ENCODE data around the gene TRPM4. TPM values are rescaled to one million over a fixed set of nuclear protein-coding genes. Genes with fewer than 3 reads are reported as not detected.

TRPM4 gene
- total and polyA plus RNA-seq, 10 of the 15 experiments (the other 5 are each of a cell fraction or from before 2014, with no cell fraction given), result 0.10 to 0.64 (median 0.15) TPM; not detected in 7

DNA sequence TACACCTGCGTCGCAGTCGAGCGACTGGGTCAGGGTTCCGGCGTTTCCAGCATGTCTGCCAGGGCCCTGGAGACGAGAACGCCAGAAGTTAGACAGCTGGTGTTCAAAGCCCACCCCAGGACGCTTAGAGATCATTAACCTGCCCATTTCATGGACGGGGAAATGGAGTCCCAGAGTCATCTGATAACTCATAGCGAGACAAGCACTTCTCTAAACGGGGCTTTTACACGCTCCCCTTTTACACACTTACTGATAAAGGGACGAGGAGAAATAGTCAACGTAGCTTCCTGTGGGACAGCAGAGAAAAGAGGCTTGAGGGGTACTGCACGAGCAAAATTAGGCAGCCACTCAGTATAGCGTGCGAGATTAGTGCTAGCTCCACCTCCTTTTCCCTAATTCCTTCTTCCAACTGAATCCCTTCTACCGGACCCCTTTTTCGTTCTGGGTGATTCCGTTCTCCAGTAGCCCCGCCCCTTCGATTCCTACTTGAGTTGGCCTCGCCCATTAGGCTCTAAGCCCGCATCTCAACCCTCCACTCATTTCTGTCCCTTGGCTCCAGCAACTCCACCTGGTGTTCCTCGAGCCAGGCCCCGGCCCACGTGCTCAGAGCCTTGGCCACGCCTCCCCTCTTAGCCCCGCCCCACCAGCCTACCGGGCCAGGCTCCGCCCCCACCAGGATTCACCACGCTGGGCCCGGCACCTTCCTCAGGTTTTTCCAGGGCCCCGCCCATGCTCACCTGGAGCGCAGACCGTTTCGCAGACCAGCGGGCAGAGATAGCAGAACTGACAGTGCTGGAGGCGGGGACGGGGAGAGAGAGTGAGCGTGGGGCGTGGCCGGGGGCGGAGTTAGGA, 6.1 kb upstream of the TRPM4 start:
- ChIA-PET POLR2A (interaction anchor here (0.5 kb wide), 1 partner anchor 34 kb away, joined by 6 read pairs; no protein-coding TSS in a partner anchor), RAD21 (ENCODE audit: unreplicated experiment) (interaction anchor here (1.1 to 1.6 kb wide), 2 partner anchors 24 to 158 kb away, joined by 3 to 5 read pairs; partner anchors contain the start of gene RUVBL2), SMC1A (ENCODE audit: uncharacterized antibody, unreplicated experiment) (interaction anchor here (1.2 kb wide), 1 partner anchor 47 kb away, joined by 4 read pairs; no protein-coding TSS in a partner anchor), CTCF (interaction anchor here (0.8 to 1.9 kb wide), 3 partner anchors 47 to 57 kb away, joined by 3 to 7 read pairs (median 5); no protein-coding TSS in a partner anchor)
- Histone ChIP-seq H3K4me2 (ENCODE audit: control insufficient read depth, insufficient read depth) (0 out of 2 replicates have a peak overlapping the region, but pooled peaks have one; percentile 12), H3K9ac (ENCODE audit: control insufficient read depth, insufficient read depth, low read length) (no peak overlapping the region), H3K27me3 (replicated peaks in 1 of 2; ENCODE audit: control insufficient read depth in 2 of 2, insufficient read depth in 2 of 2, low read length in 1 of 2) (peaks cover 6 to 22% of the 10 kb centered on the region in 2 experiments), H3K4me1 (ENCODE audit: control insufficient read depth, insufficient read depth, low read length) (peaks cover 10% of the 10 kb centered on the region), H3K4me3 (no peak overlapping the region), H3K27ac (ENCODE audit: control insufficient read depth, insufficient read depth) (no peak overlapping the region), H2AFZ (ENCODE audit: control insufficient read depth, low read depth, low read length) (no peak overlapping the region), H3K36me3 (ENCODE audit: control insufficient read depth in 2 of 2, insufficient read depth in 2 of 2, low read length in 1 of 2) (no peaks in the 10 kb centered on the region), H3K9me3 (replicated peaks; ENCODE audit: control insufficient read depth, insufficient read depth, low read length) (peaks cover 4% of the 10 kb centered on the region; the same call in 2 of the 3 replicates), H3K79me2 (ENCODE audit: control insufficient read depth, insufficient read depth, low read length) (no peaks in the 10 kb centered on the region), H4K20me1 (ENCODE audit: control insufficient read depth, insufficient read depth) (no peaks in the 10 kb centered on the region)
- WGBS (ENCODE audit: insufficient coverage, insufficient replicate concordance, low lambda C conversion rate, missing lambda C conversion rate), result 8% methylated on average over 45 of the region's 45 CpGs
- FAIRE-seq (no peak), DNase-seq (ENCODE audit: low read depth, low spot score) (no peak), ATAC-seq (peak; percentile 32)
- TF ChIP-seq, protein P1, sequence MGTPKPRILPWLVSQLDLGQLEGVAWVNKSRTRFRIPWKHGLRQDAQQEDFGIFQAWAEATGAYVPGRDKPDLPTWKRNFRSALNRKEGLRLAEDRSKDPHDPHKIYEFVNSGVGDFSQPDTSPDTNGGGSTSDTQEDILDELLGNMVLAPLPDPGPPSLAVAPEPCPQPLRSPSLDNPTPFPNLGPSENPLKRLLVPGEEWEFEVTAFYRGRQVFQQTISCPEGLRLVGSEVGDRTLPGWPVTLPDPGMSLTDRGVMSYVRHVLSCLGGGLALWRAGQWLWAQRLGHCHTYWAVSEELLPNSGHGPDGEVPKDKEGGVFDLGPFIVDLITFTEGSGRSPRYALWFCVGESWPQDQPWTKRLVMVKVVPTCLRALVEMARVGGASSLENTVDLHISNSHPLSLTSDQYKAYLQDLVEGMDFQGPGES (IDR thresholded peaks at IDR 0.05), result no peak
- TF ChIP-seq, protein P2, sequence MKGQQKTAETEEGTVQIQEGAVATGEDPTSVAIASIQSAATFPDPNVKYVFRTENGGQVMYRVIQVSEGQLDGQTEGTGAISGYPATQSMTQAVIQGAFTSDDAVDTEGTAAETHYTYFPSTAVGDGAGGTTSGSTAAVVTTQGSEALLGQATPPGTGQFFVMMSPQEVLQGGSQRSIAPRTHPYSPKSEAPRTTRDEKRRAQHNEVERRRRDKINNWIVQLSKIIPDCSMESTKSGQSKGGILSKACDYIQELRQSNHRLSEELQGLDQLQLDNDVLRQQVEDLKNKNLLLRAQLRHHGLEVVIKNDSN (IDR thresholded peaks at IDR 0.05; ENCODE audit: borderline replicate concordance, extremely low read length, insufficient read depth, low read depth, low read length), result peak; percentile 29
- intact Hi-C loops (cut with micrococcal nuclease; ENCODE audit: unreplicated experiment), result no loop called here
- no TSS peak for BruUV-seq (replicated peaks)
- in situ Hi-C loops (cut with MboI), result no loop called here
